Measurements from ENCODE around the gene CT55.

Gene CT55

GRCh38 chrX:135109554-135109953 lies 61.6 kb downstream of the CT55 start:
- DNase-seq (ENCODE audit: low read depth, low spot score) = no peak
- no peak overlapping the region for H3K4me3 ChIP-seq (ENCODE audit: low read length)

All from Jurkat, Clone E6-1 (cell line).